ENCODE data around the gene EPHA3. TPM values are rescaled to one million over a fixed set of nuclear protein-coding genes. Genes with fewer than 3 reads are reported as not detected.

EPHA3 gene
- total RNA-seq, 2 donors from 2014 or later = 3.5 to 10.2 TPM

DNA sequence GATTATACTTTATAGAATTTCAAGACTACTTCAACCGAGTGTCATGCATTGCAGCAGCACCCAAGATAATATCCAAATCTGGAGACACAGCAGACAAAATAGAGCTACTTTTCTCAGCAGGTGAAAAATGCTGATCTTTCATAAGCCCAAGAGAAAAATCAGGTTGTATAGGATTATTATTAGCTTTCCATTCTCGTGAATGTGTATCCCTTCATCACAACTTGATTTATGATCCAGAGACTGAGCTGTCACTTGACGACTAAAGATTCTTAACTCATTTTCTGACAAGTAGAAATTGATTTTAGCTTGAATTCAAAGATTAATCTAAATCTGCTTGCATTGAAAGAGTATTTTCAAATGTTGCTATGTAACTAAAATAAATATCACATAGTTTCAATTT lies 32.4 kb downstream of the EPHA3 start:
- H3K27ac ChIP-seq = no peak overlapping the region
- no peaks in the 10 kb centered on the region for H3K9me3 ChIP-seq
- DNase-seq (ENCODE audit: low spot score) (no peak), ATAC-seq (ENCODE audit: insufficient number of reproducible peaks, low FRiP score, low read depth) (no peak)
- H3K36me3 ChIP-seq = no peaks in the 10 kb centered on the region
- TF ChIP-seq, protein P1, sequence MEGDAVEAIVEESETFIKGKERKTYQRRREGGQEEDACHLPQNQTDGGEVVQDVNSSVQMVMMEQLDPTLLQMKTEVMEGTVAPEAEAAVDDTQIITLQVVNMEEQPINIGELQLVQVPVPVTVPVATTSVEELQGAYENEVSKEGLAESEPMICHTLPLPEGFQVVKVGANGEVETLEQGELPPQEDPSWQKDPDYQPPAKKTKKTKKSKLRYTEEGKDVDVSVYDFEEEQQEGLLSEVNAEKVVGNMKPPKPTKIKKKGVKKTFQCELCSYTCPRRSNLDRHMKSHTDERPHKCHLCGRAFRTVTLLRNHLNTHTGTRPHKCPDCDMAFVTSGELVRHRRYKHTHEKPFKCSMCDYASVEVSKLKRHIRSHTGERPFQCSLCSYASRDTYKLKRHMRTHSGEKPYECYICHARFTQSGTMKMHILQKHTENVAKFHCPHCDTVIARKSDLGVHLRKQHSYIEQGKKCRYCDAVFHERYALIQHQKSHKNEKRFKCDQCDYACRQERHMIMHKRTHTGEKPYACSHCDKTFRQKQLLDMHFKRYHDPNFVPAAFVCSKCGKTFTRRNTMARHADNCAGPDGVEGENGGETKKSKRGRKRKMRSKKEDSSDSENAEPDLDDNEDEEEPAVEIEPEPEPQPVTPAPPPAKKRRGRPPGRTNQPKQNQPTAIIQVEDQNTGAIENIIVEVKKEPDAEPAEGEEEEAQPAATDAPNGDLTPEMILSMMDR (IDR thresholded peaks at IDR 0.05) = no peak
- no peaks in the 10 kb centered on the region for H3K4me1 ChIP-seq (ENCODE audit: control insufficient read depth in 1 of 2, low read depth in 2 of 2)
- no peaks in the 10 kb centered on the region for H3K27me3 ChIP-seq (replicated peaks; ENCODE audit: insufficient read depth)
- H3K4me3 ChIP-seq = no peak overlapping the region

DNA sequence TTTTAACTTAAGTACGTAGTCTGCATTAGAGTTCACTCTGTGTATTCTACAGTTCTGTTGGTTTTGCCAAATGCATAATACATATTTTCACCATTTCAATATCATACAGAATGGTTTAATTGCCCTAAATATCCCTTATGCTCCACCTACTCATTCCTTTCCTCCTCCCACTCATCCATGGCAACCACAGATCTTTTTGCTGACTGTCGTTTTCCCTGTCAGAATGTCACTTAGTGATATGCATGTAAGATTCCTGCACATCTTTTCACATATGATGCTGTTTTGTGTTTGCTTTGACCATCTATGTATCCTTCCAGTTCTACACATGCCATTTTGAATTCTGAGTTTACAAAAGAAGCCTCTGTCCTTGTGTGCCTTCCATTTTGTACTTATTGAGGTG lies 36.7 kb downstream of the EPHA3 start:
- DNase-seq (ENCODE audit: low spot score) (no peak), ATAC-seq (ENCODE audit: insufficient number of reproducible peaks, low FRiP score, low read depth) (no peak)
- Histone ChIP-seq H3K4me1 (ENCODE audit: control insufficient read depth in 1 of 2, low read depth in 2 of 2) (no peaks in the 10 kb centered on the region), H3K27ac (no peak overlapping the region), H3K27me3 (replicated peaks; ENCODE audit: insufficient read depth) (no peaks in the 10 kb centered on the region), H3K9me3 (no peaks in the 10 kb centered on the region), H3K36me3 (no peaks in the 10 kb centered on the region), H3K4me3 (no peak overlapping the region)
- TF ChIP-seq, protein P1 (IDR thresholded peaks at IDR 0.05) = no peak

DNA sequence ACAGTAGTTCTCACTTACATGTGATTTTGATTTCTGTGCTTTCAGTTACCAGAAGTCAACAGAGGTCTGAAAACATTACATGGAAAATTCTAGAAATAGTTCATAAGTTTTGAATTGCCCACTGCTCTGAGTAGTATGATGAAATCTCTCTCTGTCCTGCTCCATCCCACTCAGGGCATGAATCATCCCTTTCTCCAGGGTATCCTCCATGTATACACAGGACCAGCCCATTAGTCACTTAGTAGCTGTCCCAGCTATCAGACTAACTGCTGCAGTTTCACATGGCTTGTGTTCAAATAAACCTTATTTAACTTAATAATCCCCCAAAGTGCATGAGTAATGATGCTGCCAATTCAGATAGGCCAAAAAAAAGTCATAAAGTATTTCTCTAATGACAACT lies 38.6 kb downstream of the EPHA3 start:
- no peaks in the 10 kb centered on the region for H3K4me1 ChIP-seq (ENCODE audit: control insufficient read depth in 1 of 2, low read depth in 2 of 2)
- TF ChIP-seq, protein P1 (IDR thresholded peaks at IDR 0.05) = no peak
- no peak overlapping the region for H3K27ac ChIP-seq
- no peaks in the 10 kb centered on the region for H3K9me3 ChIP-seq
- DNase-seq (ENCODE audit: low spot score) (peak; percentile 6), ATAC-seq (ENCODE audit: insufficient number of reproducible peaks, low FRiP score, low read depth) (no peak)
- no peak overlapping the region for H3K4me3 ChIP-seq
- no peaks in the 10 kb centered on the region for H3K27me3 ChIP-seq (replicated peaks; ENCODE audit: insufficient read depth)
- H3K36me3 ChIP-seq = no peaks in the 10 kb centered on the region

DNA sequence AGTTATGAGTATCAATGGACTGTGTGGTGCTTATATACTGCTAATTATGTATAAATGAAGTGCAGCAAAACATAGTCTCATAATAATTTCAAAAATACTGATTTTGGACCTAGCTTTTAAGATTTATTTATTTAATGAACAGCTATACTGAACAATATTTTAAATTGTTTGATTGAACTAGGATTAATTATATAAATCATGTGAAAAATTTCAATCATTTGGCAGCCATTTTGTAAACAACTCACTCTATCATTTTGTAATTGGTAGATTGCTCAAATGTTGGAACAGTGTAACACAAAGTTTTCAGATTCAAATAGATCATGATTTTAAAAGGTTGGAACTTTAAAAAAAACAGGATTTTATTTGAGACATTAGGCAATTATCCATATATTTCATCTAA lies 47.0 kb downstream of the EPHA3 start:
- no peak overlapping the region for H3K4me3 ChIP-seq
- TF ChIP-seq, protein P1 (IDR thresholded peaks at IDR 0.05) = no peak
- DNase-seq (ENCODE audit: low spot score) = no peak
- no peaks in the 10 kb centered on the region for H3K9me3 ChIP-seq
- H3K4me1 ChIP-seq (ENCODE audit: control insufficient read depth in 1 of 2, low read depth in 2 of 2) = no peaks in the 10 kb centered on the region
- no peaks in the 10 kb centered on the region for H3K27me3 ChIP-seq (replicated peaks; ENCODE audit: insufficient read depth)
- H3K36me3 ChIP-seq = no peaks in the 10 kb centered on the region
- ATAC-seq (ENCODE audit: insufficient number of reproducible peaks, low FRiP score, low read depth) = no peak
- H3K27ac ChIP-seq = no peak overlapping the region

DNA sequence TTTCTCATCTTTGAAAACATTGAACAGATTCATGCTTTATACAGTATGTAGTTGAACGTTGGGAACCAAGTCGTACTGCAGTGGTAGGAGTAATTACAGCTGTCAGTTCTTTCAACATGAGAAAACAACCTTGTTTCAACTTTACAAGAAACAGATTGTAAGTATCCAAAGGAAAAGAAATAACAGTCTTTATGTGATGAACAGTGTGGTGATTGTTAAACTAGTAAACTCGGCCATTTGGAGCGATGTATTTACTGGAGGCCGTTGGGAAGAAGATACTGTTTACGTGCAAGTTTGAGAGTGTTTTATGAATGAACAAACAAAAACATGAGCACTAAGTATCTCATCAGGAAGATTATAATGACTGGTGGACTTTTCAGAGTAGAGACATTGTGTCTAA lies 48.4 kb downstream of the EPHA3 start:
- DNase-seq (ENCODE audit: low spot score) (no peak), ATAC-seq (ENCODE audit: insufficient number of reproducible peaks, low FRiP score, low read depth) (no peak)
- H3K27me3 ChIP-seq (replicated peaks; ENCODE audit: insufficient read depth) = no peaks in the 10 kb centered on the region
- no peak overlapping the region for H3K4me3 ChIP-seq
- TF ChIP-seq, protein P1 (IDR thresholded peaks at IDR 0.05) = no peak
- no peaks in the 10 kb centered on the region for H3K9me3 ChIP-seq
- H3K36me3 ChIP-seq = no peaks in the 10 kb centered on the region
- no peak overlapping the region for H3K27ac ChIP-seq
- H3K4me1 ChIP-seq (ENCODE audit: control insufficient read depth in 1 of 2, low read depth in 2 of 2) = no peaks in the 10 kb centered on the region

All from thoracic aorta (tissue), 2 donors.